NCI-H460 (cell line): Measurements from ENCODE around the gene CACNA1C. TPM values are rescaled to one million over a fixed set of nuclear protein-coding genes. Genes with fewer than 3 reads are reported as not detected.

Experiments used
- DNase-seq: peaks from one replicate; pipeline ENCODE4 v3.0.0-alpha.2; 2016; ENCODE audit warnings: low read depth; ENCODE audit errors: extremely low read depth
- total RNA-seq: library from RNA; depleted of rRNA; stranded (reverse); fragments of >200 nt; shearing (Covaris generic); gene quantifications from 2 replicates; pipeline ENCODE4 v1.2.3, GENCODE V29; 2014

Gene CACNA1C
- total RNA-seq, 1 experiment from 2014 or later: 0.37 TPM

DNA sequence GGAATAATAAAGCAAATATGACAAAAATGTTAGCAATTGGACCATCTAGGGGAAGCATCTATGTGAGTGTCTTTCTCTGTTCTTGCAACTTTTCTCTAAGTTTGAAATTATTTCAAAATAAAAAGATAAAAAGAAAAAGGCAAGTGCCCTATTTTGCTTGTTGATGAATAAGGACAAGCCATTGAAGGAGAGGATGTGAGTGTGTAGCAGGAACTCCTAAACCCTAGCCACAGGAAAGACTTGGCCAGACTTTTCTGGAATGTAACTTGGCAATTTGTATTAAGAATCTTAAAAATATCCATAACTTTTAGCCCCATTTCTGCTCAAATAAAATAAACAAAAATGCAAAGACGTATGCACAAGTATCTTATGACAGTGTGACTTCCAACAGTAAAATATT is 279.4 kb downstream of the CACNA1C start:
- DNase-seq: no peak

GRCh38 chr12:2332947-2333346 is 280.2 kb downstream of the CACNA1C start:
- DNase-seq: no peak

GRCh38 chr12:2333491-2334195 is 280.9 kb downstream of the CACNA1C start:
- DNase-seq: no peak

DNA sequence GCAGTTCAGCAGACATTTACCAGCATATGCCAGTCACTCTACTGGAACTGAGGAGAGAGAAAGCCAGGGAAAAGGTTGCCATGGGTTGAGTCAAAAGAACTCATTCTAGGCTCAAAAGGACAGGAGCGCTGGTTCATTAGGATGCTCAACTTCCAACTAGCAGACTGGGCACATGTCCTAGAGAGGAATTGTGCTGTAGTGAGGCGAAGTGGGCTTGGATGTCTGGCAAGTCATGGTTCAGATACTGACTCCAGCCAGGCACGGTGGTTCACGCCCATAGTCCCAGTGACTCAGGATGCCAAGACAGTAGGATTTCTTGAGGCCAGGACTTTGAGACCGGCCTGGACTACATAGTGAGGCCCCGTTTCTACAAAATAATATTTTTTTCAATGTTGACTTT is 281.5 kb downstream of the CACNA1C start:
- no peak for DNase-seq

- DNase-seq: no peak
These were observed 281.9 kb downstream of the CACNA1C start for GRCh38 chr12:2334689-2335088.

- no peak for DNase-seq
These were observed 282.3 kb downstream of the CACNA1C start for GRCh38 chr12:2335109-2335508.

DNA sequence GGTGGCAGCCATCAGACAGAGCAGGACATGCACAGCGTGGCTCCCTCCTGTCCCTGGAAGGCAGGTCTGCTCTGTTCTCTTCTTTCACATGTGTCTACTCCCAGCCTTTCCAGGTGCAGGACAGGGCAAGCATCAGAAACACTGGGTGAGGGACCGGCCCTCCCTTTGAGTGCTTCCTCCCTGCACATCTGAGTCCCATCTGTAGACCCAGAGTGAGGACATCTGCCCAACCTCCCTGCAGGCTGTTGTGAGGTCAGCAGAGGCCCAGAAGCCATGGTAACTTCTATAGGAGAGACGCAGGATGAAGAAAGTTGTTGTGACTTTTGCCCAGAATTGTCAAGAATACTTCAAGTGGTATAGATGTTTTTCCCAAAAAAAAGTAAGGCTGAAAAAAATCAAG is 282.7 kb downstream of the CACNA1C start:
- no peak for DNase-seq

- no peak for DNase-seq
These were observed 283.1 kb downstream of the CACNA1C start for GRCh38 chr12:2335916-2336315.

DNA sequence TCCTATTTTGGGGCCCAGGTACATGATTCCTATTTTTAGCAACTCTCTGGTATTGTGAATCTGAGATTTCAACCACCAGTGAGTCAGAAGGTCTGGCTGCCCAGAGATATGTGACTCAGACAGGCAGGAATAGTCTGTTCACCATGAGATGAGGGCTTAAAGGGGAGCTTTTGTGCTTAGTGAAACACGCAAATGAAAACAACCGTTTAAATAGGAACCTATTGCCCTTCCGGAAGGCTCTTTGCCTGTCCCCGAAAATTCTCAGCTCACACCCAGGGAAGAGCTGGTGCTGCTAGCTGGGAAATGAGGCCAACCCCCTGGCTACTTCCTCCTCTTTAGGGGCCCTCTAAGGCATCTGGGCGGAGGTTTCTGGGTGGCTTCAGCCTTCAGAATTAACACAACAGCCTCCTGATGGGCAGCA is 283.6 kb downstream of the CACNA1C start:
- no peak for DNase-seq

DNA sequence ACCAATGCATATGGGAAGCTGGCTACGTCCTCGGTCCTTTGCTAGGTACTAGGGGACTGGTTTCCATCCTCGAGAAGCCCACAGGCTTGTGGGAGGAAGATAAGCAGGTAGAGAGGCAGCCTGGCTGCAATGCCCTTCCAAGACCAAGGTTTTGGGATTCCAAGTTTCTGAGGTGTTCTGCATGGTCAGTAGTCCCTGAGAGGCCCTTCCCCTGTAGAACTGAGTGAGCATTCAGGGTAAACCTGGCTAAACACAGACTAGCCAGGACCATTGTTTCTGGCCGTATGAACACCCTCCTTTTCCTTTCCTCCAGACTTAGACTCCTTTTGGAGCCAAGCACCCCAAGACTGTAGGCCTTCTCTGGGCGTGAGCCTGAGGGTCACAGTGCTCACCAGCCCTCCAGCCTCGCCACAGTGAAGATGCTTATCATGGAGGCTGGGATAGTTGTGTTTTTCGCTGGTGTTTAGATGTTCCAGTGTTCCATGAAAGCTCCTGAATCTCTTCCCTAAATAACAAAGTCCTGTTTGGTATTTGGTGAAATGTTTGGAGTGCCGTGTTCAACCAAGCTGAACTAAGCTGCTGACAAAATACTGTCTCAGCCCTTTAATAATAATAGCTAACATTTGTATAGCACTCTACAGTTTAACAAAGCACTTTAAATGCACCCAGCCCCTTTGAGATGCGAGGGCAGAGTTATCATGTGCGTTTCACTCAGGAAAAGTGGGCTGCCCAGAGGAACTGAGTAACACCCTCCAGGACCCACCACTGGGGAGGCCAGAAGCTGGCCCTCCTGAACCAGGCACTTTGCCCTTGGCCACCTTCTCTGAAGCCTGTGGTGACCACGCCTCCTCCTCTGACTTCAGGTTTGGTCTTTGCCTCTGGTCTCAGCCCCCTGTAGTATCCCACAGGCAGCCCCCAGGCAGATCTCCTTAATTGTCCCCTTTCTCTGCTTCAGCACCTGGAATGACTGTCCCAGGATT is 284.5 kb downstream of the CACNA1C start:
- DNase-seq: no peak

GRCh38 chr12:2338381-2338780 is 285.6 kb downstream of the CACNA1C start:
- no peak for DNase-seq

GRCh38 chr12:2338991-2339431 is 286.2 kb downstream of the CACNA1C start:
- DNase-seq: no peak

DNA sequence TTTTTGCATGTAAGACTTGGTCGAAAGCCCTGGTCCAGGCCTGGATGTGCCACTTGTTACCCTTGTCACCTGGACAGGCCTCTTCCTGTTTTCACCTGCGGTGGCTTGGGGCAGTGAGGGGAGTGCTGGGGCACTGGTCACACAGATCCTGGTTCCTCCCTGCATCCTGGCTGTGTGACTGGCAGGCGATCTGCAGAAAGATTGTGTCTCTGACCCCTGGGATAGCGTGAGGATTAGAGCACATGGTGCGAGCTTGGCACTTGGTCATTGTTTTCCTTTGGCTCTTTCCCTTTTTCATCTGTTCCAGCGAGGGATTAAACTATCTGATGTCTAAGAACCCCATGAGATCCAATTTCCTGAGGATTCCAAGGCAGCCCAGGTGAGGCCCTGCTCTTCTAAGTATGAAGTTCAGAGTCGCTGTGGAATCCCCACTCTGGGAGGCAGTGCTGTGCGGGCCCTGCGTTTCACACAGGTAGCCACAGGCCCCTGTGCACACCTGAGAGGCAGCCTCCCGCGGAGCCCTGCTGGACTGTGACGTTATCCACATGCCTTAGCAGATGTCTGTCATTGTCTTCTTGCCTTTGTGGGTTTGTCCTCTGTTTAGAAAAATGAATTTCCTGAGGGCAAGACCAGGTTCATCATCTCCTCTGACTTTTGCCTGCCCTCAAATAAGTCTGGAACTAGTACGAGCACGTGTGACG is 288.4 kb downstream of the CACNA1C start:
- no peak for DNase-seq

DNA sequence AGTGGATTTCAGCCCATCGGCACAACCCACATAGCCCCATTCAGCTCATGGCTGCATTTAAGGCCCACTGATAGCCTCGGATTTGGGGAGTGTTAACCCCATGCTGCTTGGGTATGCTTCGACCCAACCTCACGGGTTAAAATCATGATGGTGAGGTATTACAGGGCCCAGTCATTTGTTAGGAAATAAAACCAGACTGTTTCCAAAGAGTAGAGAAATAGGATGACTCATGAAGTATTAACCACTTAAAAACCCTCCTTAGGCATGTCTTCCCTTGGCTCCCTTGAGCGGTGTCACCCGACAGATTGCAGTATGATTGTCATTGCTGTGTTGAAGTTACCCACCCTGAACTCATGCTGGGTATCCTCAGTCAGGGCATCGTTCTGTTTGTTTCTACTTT is 289.1 kb downstream of the CACNA1C start:
- no peak for DNase-seq

DNA sequence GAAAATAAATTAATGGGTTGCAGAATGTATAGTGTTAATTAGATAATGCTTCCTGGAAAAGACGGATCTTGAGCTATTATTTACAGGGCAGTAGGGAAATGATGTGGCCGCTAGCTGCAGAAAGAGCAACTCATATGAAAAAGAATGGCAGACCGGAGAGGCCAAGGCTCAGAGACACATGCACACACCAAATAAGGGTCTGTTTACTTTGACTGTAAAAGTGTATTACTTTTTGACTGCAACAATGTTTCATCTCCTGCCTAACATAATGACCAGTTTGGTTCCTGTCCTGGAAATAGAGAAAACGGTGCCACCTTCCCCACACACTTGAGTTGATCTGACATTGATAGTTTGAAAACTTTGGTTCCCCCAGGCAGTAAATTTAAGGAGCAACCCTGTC is 290.9 kb downstream of the CACNA1C start:
- no peak for DNase-seq

GRCh38 chr12:2344476-2344875 is 291.7 kb downstream of the CACNA1C start:
- no peak for DNase-seq

- no peak for DNase-seq
These were observed 292.1 kb downstream of the CACNA1C start for GRCh38 chr12:2344885-2345284.

DNA sequence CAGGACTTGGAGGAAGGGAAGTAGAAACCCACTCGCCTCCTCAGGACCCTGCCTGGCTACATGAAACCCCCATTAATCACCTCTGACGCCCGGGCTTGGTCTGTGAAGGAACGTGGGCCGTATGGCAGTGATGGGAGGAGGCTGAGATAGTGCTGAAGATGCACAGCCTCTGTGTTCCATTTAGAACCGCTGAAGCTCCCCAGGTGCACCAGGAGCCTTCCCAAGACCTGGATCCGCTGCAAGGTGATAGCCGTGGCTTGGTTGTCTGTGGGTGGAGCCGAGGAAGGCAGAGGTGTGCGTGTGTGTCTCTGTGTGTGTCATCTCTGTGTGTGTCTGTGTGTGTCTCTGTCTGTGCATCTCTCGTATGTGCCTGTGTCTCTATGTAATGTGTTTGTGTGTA is 293.1 kb downstream of the CACNA1C start:
- DNase-seq: no peak

DNA sequence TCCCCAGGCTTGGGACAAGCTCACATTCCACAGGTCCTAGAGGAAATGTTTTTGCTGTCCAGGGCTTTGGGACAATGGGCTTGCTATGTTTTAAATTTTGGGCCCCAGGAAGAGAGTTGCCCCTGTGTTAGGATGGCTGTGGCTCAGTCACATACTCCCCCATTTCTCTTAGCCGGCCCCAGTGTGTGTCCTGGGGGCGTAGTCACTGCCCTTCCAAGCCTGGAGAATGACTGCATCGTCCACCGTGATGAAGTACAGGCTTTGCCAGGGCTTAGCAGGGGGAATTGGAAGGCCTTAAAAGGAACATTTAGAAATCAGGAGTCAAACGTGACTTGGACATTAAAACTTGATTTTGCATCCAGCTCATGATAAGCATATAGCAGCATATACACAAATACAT is 293.6 kb downstream of the CACNA1C start:
- no peak for DNase-seq

GRCh38 chr12:2347137-2347843 is 294.5 kb downstream of the CACNA1C start:
- DNase-seq: no peak
